ENCODE results near the gene CYP27A1.

CYP27A1 gene

GRCh38 chr2:218773881-218774280, 8.1 kb upstream of the CYP27A1 start:
- DNase-seq (ENCODE audit: low read depth), result no peak

DNA sequence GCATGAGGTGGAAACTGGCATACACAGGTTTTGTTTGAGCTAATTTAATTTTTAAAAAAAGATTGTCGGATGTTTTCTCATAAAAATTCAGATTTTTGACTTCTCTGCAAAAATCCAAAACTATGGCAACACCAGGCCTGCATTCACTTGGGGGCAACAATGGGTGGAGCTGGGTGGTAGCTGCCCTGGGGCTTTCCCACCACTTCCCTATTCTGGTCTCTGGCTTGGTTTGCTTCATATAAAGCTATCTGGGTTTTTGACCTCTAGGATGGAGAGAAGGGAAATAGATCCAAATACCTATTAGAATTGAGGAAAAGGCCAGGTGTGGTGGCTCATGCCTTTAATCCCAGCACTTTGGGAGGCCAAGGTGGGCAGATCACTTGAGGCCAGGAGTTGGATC, 5.5 kb upstream of the CYP27A1 start:
- DNase-seq (ENCODE audit: low read depth), result no peak

DNA sequence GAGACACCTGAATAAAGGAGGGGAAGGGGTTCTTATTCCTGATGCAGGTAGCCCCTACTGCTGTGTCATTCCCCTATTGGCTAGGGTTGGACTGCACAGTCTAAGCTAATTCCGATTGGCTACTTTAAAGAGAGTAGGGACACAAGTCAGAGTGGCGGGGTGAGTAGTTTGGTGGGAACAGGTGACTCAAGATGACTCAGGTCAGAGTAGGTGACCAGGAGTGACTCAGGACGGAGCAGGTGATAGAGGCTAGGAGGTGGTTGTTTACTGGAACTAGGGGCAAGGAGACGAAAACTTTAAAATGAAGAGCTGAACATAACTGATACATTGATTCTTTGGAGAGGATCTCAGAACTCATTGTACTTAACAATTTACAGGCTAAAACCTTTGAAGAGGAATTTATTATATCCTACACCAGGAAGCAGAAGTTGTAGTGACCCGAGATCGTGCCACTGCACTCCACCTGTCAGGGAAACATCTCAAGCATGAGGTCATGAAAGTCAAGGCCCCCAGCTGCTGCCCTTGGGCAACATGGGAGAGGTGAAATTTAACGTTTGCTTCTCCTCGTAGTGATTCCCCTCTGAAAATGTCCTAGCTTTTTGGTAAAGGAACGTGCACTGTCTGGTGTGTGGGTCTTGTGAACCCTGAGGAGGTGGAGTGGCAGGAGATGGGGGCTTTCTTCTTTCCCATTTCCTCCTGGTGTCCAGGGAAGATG, 4.5 kb upstream of the CYP27A1 start:
- peak; percentile 13 for DNase-seq (ENCODE audit: low read depth)

GRCh38 chr2:218780046-218780445, 1.9 kb upstream of the CYP27A1 start:
- DNase-seq (ENCODE audit: low read depth), result no peak

DNA sequence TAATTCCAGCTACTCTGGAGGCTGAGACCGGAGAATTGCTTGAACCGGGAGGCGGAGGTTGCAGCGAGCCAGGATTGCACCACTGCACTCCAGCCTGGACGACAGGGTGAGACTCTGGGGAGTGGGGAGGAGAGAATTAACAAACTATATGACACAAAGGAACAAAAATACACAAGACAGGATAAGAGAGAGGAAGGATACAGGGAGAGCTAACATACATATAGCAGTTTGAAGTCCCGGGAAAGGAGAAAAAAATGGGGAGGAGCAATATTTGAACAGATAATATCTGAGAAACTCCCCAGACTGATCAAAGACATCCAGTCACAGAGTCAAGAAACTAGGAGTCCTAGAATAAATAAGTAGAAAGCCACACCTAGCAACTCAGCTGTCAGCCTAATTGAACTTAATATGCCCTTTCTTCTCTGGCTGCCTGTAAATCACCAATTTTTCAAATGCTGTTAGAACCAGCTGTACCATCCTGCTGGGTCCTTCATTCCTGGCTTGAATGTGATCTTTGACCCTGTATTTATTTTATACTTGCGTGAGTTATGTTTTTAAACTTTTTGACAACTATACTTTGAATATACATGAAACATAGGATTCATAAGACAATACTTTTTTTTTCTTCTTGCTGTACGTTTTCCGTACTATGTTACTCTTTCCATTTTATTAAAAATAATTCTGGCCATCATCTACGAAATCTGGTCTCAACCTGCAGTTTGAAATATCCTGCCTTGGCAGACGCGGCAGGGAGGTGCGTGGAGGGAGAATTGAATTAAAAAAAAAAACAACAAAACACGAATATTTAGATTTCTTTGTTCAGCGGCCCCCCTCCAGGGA, 876 bp upstream of the CYP27A1 start:
- peak; percentile 13 for DNase-seq (ENCODE audit: low read depth)

GRCh38 chr2:218782528-218782844, 539 bp downstream of the CYP27A1 start:
- no peak for DNase-seq (ENCODE audit: low read depth)

DNA sequence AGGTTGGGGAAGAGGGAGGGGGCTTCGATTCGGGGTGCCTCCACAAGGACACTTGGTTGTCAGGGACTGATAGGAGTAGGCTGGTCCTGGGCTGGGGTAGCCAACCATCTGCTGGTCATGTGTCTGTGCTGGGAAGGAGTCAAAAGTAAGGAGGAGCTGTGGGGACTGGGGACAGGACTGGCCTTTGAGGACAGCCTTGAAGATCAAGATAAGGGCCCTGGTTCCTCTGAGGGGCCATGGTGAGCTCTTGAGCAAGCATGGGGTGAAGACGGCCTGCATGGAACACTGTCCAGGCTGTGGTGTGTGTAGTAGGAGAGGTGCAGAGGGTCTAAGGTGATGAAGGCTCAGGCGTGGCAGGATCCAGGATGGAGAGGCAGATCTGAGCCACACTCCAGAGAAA, 1.7 kb downstream of the CYP27A1 start:
- no peak for DNase-seq (ENCODE audit: low read depth)

GRCh38 chr2:218785103-218785502, 3.2 kb downstream of the CYP27A1 start:
- DNase-seq (ENCODE audit: low read depth), result no peak

DNA sequence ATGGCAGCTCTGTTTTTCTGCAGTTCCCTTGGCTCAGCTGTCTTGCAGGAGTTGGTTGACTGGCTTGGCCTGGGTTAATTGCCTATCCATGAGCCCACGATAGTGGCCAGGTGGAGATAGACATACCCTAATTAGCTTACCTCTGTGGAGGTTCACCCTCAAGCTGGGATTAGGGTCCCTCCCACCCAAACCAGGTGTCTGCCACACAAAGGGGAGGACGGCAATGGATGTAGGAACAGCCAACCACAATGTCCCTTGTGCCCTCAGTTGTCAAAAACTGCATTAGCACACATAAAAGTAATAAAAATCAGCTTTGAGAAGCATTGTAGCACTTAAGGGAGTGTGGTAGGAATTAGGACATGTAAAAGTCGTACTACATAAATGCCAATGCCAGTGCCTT, 4.2 kb downstream of the CYP27A1 start:
- no peak for DNase-seq (ENCODE audit: low read depth)

- no peak for DNase-seq (ENCODE audit: low read depth)
Observed at GRCh38 chr2:218788529-218789255, 6.7 kb downstream of the CYP27A1 start.

- DNase-seq (ENCODE audit: low read depth), result no peak
Observed at GRCh38 chr2:218792433-218792832, 10.5 kb downstream of the CYP27A1 start.

DNA sequence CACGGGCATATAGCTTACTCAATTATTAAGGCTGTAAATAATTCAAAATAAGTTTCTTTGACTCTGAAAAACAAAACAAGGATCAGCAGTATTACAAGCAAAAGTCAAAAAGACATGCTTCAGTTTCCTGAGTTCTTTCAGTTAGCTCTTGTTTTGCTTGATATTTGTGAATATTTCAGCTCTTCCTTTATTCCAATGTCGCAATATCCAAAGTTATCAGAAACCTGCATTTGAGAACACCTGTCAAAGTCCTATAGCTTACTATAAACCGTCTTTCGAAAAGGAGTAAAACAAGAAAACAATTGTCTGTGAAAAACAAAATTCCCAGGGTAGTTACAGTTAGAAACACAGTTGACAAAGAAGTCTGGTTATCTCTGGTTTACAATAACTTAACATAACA, 14.7 kb downstream of the CYP27A1 start:
- DNase-seq (ENCODE audit: low read depth), result no peak

GRCh38 chr2:218798767-218799504, 17.0 kb downstream of the CYP27A1 start:
- no peak for DNase-seq (ENCODE audit: low read depth)

DNA sequence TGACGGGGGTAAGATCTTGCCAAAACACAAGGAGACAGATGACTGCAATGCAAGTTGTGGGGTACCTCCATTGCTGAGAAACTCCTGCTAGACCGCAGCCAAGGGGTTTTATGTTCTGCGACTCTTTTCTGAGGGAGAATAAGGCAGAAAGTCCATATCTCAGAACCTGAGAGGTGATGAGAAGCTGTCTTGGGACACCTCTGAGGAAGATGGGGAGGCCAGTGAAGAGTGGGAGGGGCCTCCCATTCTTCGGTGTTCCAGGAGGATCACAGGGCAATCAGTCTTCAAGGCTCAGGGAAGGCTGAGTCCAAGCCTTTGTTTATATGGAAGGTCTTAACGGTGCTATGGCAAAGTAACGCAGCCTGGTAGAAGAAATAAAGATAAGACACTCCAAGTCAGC, 18.0 kb downstream of the CYP27A1 start:
- DNase-seq (ENCODE audit: low read depth), result no peak

GRCh38 chr2:218802386-218802994, 20.5 kb downstream of the CYP27A1 start:
- DNase-seq (ENCODE audit: low read depth), result no peak

DNA sequence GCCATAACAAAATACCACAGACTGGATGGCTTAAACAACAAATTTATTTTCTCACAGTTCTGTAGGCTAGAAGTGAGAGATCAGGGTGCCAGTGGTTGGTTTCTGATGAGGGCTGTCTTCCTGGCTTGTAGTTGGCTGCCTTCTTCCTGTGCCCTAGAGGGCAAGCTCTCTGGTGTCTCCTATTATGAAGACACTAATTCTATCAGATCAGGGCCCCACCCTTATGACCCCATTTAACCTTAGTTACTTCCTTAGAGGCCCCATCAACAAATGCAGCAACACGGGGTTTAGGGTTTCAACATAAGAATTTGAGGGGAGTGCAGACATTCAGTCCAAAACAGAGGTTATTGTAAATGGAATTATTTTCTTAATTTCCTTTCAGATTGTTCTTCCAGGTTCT, 22.9 kb downstream of the CYP27A1 start:
- no peak for DNase-seq (ENCODE audit: low read depth)

DNA sequence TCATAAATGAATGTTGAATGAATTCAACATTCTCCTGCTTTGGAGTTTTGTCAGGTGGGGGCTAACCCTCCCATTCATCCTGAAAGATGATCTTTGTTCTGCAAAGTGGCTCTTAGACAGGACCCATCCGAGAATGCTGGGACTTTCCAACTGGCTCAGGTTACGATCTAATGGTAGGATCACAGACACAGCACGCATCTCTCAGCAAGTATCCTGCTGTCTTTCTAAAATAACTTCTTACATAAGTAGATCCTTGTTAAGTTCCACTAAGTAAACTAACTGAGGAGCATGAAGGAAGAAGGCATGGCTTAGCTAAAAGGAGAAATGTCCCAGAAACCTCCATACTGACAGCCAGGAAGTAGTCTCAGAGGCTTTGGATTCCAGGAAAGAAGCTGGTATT, 23.7 kb downstream of the CYP27A1 start:
- DNase-seq (ENCODE audit: low read depth), result no peak

GRCh38 chr2:218806346-218806978, 24.5 kb downstream of the CYP27A1 start:
- peak; percentile 86 for DNase-seq (ENCODE audit: low read depth)

DNA sequence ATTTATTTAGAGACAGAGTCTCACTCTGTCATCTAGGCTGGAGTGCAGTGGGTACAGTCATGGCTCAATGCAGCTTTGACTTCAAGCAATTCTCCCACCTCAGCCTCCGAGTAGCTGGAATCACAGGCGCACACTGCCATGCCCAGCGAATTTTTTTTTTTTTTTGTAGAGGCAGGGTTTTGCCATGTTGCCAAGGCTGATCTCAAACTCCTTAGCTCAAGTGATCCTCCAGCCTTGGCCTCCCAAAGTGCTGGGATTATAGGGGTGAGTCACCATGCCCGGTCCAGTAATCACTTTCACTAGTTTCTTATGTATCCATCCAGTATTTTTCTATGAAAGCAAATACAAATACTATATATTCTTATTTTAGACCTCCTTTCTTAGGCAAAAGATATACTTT, 25.7 kb downstream of the CYP27A1 start:
- peak; percentile 38 for DNase-seq (ENCODE audit: low read depth)

DNA sequence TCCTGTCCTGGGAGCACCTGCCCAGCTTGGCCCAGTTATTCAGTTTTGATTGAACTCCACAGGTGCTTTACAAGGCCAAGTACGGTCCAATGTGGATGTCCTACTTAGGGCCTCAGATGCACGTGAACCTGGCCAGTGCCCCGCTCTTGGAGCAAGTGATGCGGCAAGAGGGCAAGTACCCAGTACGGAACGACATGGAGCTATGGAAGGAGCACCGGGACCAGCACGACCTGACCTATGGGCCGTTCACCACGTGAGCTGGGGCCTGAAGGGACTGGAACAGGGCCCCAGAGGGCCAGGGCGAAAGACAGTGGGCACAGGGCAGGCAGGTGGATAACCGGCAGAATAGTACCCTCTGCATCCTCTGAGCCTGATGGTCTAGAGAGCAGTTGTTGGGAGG, 27.6 kb downstream of the CYP27A1 start:
- DNase-seq (ENCODE audit: low read depth), result no peak

DNA sequence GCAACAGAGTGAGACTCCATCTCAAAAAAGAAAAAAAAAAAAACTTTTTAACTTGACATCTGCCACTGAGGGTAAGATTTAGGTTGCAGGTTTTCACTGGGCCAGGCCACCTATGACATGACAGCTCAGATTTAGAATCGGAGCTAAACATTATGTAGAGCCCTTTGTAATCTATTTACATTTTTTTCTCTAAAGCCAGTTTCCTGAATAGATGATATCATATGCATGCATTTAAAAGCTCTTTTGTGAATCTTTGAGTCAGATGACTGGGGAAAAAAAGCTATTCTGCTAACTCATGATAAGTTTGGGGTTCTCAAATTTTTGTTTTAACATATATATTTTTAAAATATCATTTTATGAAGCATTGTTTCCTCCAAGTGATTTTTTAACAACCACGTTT, 28.3 kb downstream of the CYP27A1 start:
- no peak for DNase-seq (ENCODE audit: low read depth)
